Measurements from ENCODE around the gene URB1.
"Not testable (repeated sequence)": the region's sequence is repeated elsewhere in the genome, so short reads cannot be mapped to it uniquely, and the experiment has no call there.

URB1 gene, protein sequence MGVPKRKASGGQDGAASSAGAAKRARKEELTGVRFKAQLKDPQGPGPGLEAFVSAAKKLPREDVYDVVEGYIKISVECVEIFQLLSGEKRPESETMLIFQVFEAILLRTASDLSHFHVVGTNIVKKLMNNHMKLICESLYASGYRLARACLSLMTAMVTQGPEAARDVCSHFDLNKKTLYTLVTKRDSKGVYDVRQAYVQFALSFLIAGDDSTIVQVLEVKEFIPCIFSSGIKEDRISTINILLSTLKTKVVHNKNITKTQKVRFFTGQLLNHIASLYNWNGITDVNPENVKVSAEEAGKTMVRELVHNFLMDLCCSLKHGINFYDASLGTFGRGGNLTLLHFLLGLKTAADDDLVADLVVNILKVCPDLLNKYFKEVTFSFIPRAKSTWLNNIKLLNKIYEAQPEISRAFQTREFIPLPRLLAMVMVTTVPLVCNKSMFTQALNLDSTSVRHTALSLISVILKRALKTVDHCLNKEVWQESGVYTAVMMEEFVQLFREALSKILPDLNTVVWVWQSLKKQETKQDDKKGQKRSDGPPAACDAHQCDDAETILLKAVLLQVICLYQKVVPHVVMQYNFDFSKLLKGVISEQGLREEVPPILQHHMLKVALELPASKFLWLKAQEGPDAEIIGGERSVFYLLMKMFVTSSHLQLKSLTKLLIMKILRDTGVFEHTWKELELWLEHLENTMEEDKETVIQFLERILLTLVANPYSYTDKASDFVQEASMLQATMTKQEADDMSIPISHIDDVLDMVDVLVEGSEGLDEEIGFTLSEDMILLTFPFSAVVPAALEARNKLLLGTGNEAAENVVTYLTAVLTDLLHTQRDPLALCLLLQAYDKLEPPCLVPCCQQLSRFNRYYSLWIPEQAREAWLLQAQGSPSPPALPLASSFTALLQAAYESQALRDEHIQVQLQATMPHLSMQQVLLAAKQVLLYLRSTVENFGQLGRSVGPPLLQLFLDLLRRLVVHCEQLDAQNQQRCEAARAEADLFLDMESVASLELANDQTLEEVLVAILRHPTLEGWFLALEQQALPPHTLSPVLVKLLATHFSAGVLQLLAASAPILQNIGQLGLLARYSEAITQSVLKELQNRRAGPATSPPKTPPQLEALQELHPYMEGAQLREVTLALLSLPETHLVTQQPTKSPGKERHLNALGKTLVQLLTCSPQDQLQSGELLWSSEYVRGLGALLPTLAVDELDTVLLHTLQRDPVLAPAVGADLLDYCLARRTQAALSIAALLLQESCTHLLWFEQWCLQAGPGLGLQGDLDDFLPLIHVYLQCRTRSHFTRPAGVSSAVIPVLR (N-terminal part only)

DNA sequence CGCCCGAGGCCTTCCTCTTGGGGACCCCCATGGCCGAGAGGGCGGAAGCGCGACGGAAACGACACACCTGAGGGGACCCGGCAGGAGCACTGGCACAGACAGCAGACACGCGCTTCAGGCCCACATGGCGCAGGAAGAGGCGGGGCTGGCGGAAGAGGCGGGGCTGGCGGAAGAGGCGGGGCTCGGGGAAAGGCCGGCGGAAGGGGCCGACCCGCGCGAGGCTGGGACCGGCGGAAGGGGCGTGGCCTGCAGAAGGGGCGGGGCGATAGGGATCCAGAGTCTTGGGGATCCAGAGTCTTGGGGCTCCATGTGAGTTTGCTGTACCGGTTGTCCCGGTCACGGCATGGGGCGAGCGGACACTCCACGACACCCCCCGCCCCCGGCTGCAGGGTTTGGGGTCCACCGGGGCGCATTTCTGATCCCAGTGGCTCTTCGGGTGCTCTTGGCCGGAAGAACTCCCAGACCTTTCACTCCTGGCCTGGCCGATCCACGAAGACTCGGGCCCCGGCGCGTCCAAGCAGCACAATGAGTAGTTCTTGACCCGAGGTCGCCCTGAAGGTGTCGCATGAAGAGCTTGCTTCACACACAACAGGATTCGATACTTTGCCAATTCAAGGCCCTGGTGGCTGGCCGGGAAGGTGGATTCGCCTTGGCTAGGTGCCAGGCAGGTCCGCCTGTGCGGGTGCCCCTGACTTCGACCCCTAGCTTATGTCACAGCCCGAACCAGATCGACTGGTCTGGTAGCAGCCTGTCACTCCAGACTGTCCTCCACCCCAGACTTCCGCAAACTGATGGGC lies at the start of gene URB1:
Gene URB1 (minus strand): TSS at position 133 of the 797 bp plus-strand sequence. CDS start 102 bp downstream, at position 31.
- peak; percentile 61 to 91 for DNase-seq

- no peak for DNase-seq
Measured at GRCh38 chr21:32437729-32438128, 44.9 kb upstream of the URB1 start.

DNA sequence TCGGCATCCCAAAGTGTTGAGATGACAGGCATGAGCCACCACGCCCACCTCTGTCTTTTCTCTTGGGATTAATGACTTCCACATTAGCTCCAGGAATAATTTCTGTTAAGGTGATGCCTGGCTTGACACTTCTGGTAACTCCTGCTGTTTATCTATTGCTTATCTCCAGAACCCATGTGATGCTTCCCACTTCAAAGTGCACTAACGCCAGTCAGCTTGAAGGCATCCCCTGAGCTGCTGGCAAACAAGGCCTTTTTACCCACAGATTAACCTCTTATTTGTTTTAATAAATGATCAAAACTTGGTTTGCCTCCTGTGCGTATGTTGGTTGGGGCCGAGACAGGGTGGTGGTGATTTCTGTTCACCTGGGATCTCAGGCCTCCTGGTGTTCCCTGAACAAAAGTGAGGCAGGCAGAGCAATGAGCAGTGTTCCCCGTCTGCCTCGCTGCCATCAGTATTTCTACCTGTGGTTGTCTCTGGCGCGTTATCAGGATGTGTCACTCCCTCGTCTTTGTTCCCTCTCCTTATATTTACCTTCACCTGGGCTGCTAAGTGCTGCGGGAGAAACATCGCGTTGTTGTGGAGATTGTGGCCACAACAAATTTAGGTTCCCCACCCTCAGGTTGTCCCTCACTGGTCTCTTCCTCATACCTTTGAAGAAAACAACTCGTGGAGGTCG lies 40.3 kb upstream of the URB1 start:
- DNase-seq: not testable (repeated sequence)

DNA sequence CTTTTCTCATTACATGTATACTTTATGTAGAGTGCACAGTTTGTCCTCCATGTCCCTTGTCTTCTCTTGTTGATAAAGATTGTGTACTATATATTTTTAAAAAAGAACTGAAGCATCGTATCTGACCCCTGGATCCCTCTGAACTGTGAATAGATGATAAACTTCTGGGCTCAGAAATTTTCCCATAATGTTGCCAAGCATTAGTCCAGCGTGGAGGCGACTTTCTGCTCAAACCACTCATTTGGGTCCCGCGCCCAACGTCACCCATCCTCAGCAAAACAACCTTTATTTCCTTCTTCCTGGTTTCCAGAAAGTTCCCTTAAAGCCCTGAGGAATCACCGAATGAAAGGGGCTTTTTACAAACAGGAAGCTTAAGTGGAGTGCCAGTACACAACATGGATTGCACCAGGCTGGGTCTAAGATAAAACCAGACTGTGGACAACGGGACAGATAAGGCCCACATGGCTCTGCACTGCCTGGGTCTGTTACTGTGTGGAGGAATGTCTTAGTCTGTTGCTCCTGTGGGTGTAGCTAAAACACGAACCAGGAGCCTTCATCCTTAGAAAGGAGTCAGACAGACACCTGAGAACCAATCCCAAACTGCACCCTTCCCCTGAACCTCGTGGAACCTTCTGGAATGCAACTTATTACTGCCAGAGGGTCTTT lies 35.3 kb upstream of the URB1 start:
- no peak for DNase-seq

- no peak for DNase-seq
Measured at GRCh38 chr21:32426592-32427051, 33.8 kb upstream of the URB1 start.

DNA sequence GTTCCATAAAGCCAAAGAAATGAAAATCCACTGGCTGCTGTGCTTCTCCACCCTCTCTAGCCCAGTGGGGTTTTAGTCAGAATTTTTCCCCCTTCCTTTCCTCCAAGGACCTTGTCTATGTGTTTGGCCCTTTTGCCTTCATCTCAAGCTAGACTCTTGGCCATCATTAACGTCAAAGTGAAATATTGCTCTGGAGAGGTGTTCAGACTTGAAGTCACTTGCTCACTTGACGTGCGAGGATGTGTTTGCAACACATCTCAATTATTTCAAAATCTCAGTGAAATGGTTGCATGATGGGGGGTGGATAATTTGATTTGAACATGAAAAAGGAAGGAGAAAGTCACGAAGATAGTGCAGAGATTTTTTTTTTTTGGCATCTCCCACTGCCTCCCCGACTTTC lies 33.3 kb upstream of the URB1 start:
- DNase-seq: no peak

DNA sequence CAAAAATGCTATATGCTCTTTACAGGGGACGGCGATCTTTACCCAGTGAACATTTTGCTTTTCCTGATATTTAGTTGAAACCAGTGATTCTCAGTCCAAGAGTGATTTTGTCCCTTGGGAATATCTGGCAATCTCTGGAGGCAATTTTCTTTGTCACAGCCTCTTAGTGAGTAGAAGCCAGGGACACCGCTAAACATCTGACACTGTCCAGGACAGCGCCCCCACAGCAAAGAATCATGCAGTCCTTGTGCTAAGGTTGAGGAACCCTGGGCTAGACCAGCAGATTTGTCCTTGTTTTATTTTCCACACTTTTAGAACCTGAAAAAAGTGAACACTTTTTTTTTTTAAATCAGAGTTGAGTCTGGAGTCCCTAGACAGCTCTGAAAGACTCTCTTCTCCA lies 32.8 kb upstream of the URB1 start:
- DNase-seq: no peak

DNA sequence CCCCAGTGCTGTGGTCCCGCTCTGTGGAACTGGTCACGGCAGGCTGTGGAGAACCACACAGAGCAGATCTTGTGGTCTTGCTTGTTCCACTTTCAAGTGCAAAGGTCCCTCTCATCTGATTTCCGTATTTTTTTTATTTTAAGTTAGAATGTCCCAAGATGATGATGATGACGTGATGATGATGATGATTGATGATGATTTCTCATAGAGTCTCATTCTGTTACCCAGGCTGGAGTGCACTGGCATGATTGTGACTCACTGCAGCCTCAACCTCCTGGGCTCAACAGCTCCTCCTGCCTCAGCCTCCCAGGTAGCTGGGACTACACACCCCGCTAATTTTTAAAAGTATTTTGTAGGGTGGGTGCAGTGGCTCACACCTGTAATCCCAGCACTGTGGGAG lies 31.9 kb upstream of the URB1 start:
- no peak for DNase-seq

GRCh38 chr21:32424191-32424535 lies 31.4 kb upstream of the URB1 start:
- no peak for DNase-seq

DNA sequence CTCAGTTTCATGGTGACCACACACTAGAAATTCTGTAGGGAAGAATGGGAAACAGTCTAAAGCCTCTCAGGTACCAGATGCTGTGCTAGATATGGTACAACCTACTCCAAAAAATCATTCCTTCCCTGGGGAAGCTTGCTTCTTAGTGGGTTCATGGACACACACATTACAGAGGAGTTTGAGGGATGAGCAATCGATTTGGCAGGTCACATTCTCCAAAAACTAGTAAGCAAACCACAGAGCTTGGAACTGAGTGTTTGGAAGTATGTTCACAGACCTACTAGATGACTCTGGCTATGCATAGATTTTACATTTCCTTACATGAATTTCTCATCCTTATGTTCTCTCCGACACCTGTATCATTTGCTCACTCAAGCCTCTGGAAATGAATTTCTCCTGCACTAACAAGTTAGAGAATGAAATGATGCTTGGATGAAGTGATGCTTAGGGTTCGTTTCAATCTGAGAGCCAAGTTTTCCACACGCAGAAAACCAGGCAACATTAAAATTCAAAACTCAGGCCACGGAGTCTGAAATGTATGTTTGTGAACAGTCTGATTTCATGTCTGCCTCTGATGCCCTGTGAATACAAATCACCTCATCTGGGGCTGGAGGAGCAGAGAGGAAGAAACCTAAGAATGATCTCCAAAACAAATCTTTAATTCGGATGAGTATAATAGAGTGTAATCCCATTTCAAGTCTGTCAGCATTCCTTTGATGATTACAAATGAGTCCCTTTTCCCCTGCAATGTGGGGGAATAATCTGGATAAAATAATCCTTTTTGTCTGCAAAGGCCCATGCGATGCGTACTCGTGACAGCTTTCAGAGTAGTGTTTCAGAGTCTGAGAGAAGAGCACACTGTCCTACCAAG lies 30.7 kb upstream of the URB1 start:
- DNase-seq: no peak

DNA sequence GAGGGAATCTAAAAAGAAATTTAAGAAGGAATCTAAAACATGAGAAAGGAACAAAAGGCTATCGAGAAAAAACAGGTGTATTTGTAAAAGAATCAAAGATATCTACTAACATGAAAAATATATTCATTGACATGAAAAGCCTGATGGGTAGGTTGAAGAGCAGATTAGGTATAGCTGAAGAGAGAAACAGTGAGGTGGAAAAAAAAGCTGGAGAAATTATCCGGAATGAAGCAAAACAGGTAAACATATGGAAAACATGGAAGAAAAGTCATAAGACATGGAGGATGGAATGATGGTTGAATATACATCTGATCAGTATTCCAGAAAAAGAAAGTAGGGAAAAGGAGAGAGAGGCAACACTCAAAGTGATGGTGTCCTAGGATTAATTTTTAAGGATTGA lies 29.3 kb upstream of the URB1 start:
- no peak for DNase-seq

- no peak for DNase-seq
Measured at GRCh38 chr21:32418146-32418545, 25.3 kb upstream of the URB1 start.

DNA sequence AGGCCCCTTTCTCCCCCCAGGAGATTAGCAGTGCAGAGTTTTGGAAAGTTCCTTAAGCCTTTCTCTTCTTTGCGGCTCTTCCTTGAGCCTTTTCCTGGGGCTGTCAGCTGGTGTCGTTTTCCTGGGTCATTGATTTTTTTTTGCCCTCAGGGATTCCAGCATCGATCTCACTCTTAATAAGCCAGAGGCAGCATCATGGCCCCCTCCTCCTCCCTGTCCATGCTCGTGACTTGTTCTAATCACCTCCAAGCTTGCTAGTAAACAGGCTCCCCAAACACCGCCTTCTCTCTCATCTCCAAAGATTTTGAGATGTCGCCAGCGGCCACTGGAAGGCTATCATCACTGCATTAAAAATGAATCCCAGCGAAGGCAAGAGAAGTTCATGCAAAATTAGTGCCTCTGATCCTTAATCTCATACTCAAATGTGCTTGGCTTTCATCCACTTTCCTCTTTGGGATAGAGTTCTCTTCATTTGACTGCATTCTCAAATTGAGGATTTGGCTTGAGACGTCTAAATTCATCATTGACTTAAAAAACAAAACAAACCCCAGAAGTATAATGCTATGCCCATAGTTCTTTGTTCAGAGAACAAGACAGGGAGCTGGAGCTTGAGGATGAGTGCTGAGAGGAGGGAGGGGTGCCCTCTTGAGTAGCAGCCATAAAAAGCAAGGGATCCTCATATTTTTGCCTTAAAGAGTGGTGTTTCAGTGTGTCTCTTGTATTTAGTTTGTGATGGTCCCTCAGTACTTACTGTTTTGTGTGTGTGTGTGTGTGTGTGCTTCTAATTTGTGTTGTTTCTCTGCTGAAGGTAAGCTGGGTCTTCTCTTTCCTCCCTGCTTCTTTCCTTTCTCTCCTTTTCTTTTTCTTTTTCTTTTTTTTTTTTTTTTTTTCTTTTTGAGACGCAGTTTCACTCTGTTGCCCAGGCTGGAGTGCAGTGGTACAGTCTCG lies 22.9 kb upstream of the URB1 start:
- no peak for DNase-seq

DNA sequence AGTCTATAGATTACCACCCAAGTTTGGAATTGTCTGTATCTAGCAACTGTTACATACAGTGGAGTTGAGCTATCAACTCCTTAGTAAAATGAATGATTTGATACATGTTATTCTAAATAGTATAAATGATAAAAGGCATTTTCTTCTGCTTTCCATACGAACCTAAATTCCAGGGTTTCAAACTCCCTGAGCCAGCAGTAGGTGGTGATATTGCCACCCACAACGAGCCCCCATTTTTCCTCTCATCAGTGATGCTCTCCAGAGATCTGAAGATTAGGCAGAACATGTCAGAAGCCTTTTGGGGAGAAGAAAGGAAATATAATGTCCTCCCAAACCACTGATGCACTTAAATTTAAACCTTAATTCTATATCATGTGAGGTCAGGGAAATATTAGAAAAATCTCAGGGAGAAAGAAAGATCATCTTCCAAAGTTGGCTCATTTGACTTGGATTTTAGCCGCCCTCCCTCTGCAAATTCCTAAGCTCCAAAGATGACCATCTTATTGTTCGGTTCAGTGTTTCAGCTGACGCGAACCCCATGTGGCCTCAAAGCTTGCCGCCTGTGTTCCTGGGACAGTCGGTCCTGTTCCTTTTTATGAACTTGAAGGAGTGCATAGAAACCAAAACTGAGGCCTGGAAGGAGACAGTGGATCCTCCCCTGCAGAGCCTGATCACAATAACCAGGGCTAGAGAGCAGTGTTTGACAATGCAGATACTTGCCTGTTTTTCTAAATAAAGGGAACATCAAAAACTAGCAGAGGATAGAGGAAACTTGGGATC lies 22.0 kb upstream of the URB1 start:
- peak; percentile 36 to 53 for DNase-seq

- peak; percentile 36 to 40 for DNase-seq
Measured at GRCh38 chr21:32413697-32414578, 21.1 kb upstream of the URB1 start.

DNA sequence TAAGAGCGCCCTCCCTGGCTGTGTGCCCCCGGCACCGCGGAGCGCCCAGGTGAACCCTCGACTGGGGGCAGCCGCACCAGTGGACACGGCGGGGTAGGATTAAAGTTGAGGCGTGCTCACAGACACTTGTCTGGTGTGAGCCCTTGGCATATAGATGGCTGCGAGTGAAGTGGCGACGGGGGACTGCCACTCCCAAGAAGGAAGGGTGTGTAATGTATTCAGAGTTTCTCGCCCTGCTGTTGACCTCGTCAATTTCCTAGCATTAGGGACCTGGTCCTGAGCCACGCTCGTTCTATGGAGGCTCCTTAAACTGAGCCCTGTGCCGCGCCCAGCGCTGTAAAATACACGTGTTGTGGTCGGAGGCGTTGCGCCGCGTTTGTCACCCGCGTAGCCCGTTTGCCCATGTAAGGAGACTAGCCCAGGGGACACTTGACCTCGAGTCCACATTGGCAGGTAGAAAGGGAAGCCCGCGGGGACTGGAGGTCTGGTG lies 20.2 kb upstream of the URB1 start:
- DNase-seq: peak in 1 of 2 experiments; percentile 65

Measured in NCI-H526 (cell line).